Natural killer cell (primary cell): ENCODE data around the gene EMILIN1. TPM values are rescaled to one million over a fixed set of nuclear protein-coding genes. Genes with fewer than 3 reads are reported as not detected.
A peak's percentile ranks its signal among the peaks of the same experiment; 100 is the strongest.

Experiments
- ATAC-seq, 3 donors: fragments of 150-1000 bp in 2 of 3; fragments of 200-7000 bp in 1 of 3; cut with Tn5 transposase; 1 replicate in 1 of 3; 2 replicates in 2 of 3; pipeline ENCODE4 v1.10.0; 2021; ENCODE audit warnings: mild to moderate bottlenecking in 2 of 3, moderate library complexity in 2 of 3
- DNase-seq, 2 donors: peaks; one replicate each; pipeline versions ENCODE4 v3.0.0 to v3.0.0-alpha.2; 2013 to 2021; ENCODE audit warnings: mixed read lengths in 1 of 2
- H3K27ac ChIP-seq: one replicate; pipeline ENCODE4 v1.5.1; 2013; ENCODE audit warnings: mild to moderate bottlenecking, low read length
- H3K27me3 ChIP-seq: one replicate; pipeline ENCODE4 v1.6.1; 2013; ENCODE audit warnings: low read length; ENCODE audit not compliant: control insufficient read depth, insufficient read depth
- H3K36me3 ChIP-seq: one replicate; pipeline ENCODE4 v1.6.1; 2013; ENCODE audit warnings: low read length; ENCODE audit not compliant: control insufficient read depth, insufficient read depth
- H3K4me1 ChIP-seq: one replicate; pipeline ENCODE4 v1.6.1; 2013; ENCODE audit warnings: low read length; ENCODE audit not compliant: control insufficient read depth, insufficient read depth
- H3K4me3 ChIP-seq: one replicate; pipeline ENCODE4 v1.5.1; 2013; ENCODE audit warnings: low read length
- H3K9me3 ChIP-seq: one replicate; pipeline ENCODE4 v1.6.1; 2013; ENCODE audit warnings: low read length; ENCODE audit not compliant: control insufficient read depth, insufficient read depth
- H3K27ac Mint-ChIP-seq, 2 donors: one replicate each; pipeline ENCODE4 v1.8.0; 2022; ENCODE audit warnings: mild to moderate bottlenecking in 2 of 2, mixed read lengths in 2 of 2, moderate library complexity in 1 of 2
- H3K27me3 Mint-ChIP-seq, 2 donors: one replicate each; pipeline ENCODE4 v1.8.0; 2022; ENCODE audit warnings: low read depth in 2 of 2, mixed read lengths in 2 of 2
- H3K36me3 Mint-ChIP-seq: one replicate; pipeline ENCODE4 v1.8.0; 2022; ENCODE audit warnings: mixed read lengths
- H3K4me1 Mint-ChIP-seq, 2 donors: one replicate each; pipeline ENCODE4 v1.8.0; 2022; ENCODE audit warnings: mixed read lengths in 2 of 2
- H3K4me3 Mint-ChIP-seq: one replicate; pipeline ENCODE4 v1.8.0; 2022; ENCODE audit warnings: mild to moderate bottlenecking, moderate library complexity, mixed read lengths
- H3K9me3 Mint-ChIP-seq, 2 donors: one replicate each; pipeline ENCODE4 v1.8.0; 2022; ENCODE audit warnings: mixed read lengths in 2 of 2
- WGBS: methylation state at CpG from one replicate; pipeline ENCODE4 v1.1.7; 2013; ENCODE audit warnings: missing lambda C conversion rate; ENCODE audit not compliant: insufficient coverage; 5-methylcytosine and 5-hydroxymethylcytosine counted together
- intact Hi-C: fragments of 100-400 bp; cut with micrococcal nuclease; formaldehyde crosslinking; loops from one replicate; pipeline ENCODE4 v1.14.2; 2022
- total RNA-seq, 4 donors: library from RNA; stranded (reverse); fragments of 120-200 nt in 1 of 4; gene quantifications; one replicate each; pipeline versions ENCODE4 v1.2.3 to v1.2.4, GENCODE V29; 2013 to 2022
- TF ChIP-seq, protein P1 (sequence below): fragments of 200-600 bp; IDR thresholded peaks from one replicate; pipeline ENCODE4 v1.8.0; 2022; ENCODE audit warnings: antibody characterized with exemption

EMILIN1 gene
- total RNA-seq, 3 donors from 2014 or later (not counting 1 experiment from before 2014, with no cell fraction given): 0.31 to 0.78 (median 0.41) TPM

DNA sequence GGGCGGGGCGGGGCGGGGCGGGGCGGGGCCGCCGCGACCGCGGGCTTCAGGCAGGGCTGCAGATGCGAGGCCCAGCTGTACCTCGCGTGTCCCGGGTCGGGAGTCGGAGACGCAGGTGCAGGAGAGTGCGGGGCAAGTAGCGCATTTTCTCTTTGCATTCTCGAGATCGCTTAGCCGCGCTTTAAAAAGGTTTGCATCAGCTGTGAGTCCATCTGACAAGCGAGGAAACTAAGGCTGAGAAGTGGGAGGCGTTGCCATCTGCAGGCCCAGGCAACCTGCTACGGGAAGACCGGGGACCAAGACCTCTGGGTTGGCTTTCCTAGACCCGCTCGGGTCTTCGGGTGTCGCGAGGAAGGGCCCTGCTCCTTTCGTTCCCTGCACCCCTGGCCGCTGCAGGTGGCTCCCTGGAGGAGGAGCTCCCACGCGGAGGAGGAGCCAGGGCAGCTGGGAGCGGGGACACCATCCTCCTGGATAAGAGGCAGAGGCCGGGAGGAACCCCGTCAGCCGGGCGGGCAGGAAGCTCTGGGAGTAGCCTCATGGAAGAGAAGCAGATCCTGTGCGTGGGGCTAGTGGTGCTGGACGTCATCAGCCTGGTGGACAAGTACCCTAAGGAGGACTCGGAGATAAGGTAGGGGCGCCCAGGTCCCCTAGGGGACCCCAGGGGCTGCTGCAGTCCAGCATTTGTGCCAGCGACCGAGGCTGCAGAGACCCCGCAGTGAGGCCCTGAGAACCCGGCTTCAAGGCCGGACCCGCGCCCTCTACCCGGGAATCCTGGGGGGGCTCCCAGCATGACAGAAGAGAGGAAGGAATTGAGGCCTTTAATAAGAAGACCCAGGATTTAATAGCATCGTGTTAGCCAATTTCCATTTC is 8.5 kb downstream of the EMILIN1 start, which contains the start of gene KHK:
TSS of gene KHK (plus strand) at position 49 of the 870 bp plus-strand sequence. CDS start at position 537, 488 bp downstream.
- Histone ChIP-seq H3K9me3 (no peaks in the 10 kb centered on the region), H3K27me3 (no peaks in the 10 kb centered on the region), H3K27ac (peak within 1 kb of the TSS; percentile 82), H3K4me3 (peak within 1 kb of the TSS; percentile 65), H3K4me1 (peaks cover 27% of the 10 kb centered on the region), H3K36me3 (no peaks in the 10 kb centered on the region)
- Mint-ChIP-seq H3K36me3 (no peaks in the 10 kb centered on the region), H3K4me3 (peak within 1 kb of the TSS; percentile 89), H3K4me1 (peaks cover 16 to 24% of the 10 kb centered on the region in 2 donors), H3K27me3 (no peaks in the 10 kb centered on the region), H3K27ac (peak within 1 kb of the TSS; percentile 79 to 87), H3K9me3 (no peaks in the 10 kb centered on the region)
- DNase-seq (no peak), ATAC-seq (no peak)
- intact Hi-C loops: loop anchor here (1.0 to 10.0 kb wide), 4 partner anchors 16 to 125 kb away; partner anchors contain the start of genes AGBL5, ATRAID, OST4 and PREB
- TF ChIP-seq, protein P1, sequence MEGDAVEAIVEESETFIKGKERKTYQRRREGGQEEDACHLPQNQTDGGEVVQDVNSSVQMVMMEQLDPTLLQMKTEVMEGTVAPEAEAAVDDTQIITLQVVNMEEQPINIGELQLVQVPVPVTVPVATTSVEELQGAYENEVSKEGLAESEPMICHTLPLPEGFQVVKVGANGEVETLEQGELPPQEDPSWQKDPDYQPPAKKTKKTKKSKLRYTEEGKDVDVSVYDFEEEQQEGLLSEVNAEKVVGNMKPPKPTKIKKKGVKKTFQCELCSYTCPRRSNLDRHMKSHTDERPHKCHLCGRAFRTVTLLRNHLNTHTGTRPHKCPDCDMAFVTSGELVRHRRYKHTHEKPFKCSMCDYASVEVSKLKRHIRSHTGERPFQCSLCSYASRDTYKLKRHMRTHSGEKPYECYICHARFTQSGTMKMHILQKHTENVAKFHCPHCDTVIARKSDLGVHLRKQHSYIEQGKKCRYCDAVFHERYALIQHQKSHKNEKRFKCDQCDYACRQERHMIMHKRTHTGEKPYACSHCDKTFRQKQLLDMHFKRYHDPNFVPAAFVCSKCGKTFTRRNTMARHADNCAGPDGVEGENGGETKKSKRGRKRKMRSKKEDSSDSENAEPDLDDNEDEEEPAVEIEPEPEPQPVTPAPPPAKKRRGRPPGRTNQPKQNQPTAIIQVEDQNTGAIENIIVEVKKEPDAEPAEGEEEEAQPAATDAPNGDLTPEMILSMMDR: peak; percentile 50
- 17% methylated on average over 54 of the region's 54 CpGs for WGBS

DNA sequence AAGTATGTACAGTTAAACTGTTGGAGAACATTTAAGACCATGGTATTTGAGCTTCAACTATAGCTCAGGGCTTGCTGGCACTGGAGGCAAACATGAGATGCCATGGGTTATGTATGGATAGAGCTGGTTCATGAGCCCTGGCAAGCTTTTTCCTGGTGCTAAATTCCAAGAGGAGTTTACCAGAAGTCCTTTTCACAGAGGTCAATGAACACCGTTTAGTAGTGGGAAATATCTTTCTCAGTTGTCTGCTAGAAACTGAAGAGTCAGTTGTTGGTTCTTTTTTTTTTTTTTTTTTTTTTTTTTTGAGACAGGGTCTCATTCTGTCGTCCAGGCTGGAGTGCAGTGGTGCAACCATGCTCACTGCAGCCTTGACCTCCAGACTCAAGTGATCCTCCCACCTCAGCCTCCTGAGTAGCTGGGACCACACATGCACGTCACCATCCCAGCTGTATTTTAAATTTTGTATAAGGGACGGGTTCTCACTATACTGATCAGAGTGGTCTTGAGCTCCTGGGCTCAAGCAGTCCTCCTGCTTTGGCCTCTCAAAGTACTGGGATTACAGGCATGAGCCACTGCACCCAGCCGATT is 9.5 kb downstream of the EMILIN1 start:
- 95% methylated on average over 5 of the region's 5 CpGs for WGBS
- no peak for ATAC-seq

DNA sequence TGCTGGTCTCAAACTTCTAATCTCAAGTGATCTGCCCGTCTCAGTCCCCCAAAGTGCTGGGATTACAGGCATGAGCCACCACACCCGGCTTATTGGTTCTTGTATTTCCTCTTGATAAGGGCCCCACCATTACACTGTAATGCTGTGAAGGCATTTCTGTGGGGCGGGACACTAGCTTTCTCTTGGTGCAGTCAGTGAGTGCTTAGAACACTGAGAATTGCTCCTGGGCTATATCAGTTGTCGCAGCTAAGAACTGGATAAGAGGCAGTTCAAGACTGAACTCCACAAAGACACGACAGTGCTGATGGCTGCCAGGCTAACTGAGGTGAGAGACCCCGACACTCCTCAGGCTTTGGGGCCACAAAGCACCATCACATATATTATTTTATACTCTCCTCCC is 10.2 kb downstream of the EMILIN1 start:
- peaks cover 16 to 24% of the 10 kb centered on the region in 2 donors for H3K4me1 Mint-ChIP-seq
- Histone ChIP-seq H3K27ac (no peak overlapping the region), H3K4me1 (peaks cover 21% of the 10 kb centered on the region), H3K4me3 (no peak overlapping the region), H3K9me3 (no peaks in the 10 kb centered on the region), H3K36me3 (no peaks in the 10 kb centered on the region), H3K27me3 (no peaks in the 10 kb centered on the region)
- H3K36me3 Mint-ChIP-seq: no peaks in the 10 kb centered on the region
- intact Hi-C loops: loop anchor here (5.0 to 10.0 kb wide), 2 partner anchors 46 to 124 kb away; partner anchors contain the start of genes ATRAID, PREB, PRR30 and SLC5A6
- no peak overlapping the region for H3K27ac Mint-ChIP-seq
- DNase-seq (no peak), ATAC-seq (no peak)
- WGBS: 92% methylated on average over 6 of the region's 6 CpGs
- H3K27me3 Mint-ChIP-seq: no peaks in the 10 kb centered on the region
- H3K4me3 Mint-ChIP-seq: peak overlapping the region; percentile 61
- H3K9me3 Mint-ChIP-seq: no peaks in the 10 kb centered on the region
- TF ChIP-seq, protein P1: no peak

More for the DNA sequence above, 9.5 kb downstream of the EMILIN1 start:
- Histone ChIP-seq H3K4me3 (no peak overlapping the region), H3K36me3 (no peaks in the 10 kb centered on the region), H3K27ac (no peak overlapping the region), H3K27me3 (no peaks in the 10 kb centered on the region), H3K9me3 (no peaks in the 10 kb centered on the region), H3K4me1 (peaks cover 23% of the 10 kb centered on the region)
- TF ChIP-seq, protein P1: no peak
- DNase-seq: no peak
- no peak overlapping the region for H3K27ac Mint-ChIP-seq
- peaks cover 16 to 24% of the 10 kb centered on the region in 2 donors for H3K4me1 Mint-ChIP-seq
- intact Hi-C loops: loop anchor here (5.0 to 10.0 kb wide), 2 partner anchors 47 to 124 kb away; partner anchors contain the start of genes ATRAID, PREB, PRR30 and SLC5A6
- H3K36me3 Mint-ChIP-seq: no peaks in the 10 kb centered on the region
- H3K4me3 Mint-ChIP-seq: peak overlapping the region; percentile 89
- H3K9me3 Mint-ChIP-seq: no peaks in the 10 kb centered on the region
- no peaks in the 10 kb centered on the region for H3K27me3 Mint-ChIP-seq
